Glomerular visceral epithelial cell (primary cell): ENCODE results near the gene RNF150.

Experiments
- DNase-seq: peaks from one replicate; pipeline ENCODE4 v3.0.0-alpha.2; 2016; ENCODE audit errors: extremely low spot score

RNF150 gene

DNA sequence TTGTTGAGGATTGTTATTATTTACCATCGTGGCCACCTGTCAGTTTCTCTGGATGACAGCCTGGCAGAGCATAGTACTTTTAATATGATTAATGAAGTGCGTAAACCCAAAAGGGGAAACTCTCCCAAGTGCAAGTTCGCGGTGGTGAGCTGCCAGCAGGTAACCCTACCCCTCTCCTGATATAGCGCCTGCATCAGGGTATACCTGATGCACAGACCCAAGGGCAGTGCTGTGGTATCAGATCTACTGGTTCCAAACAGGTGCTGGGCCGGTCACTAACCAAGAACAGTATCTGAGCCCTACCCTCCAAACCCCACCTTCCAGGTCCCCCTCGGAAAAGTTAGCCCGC, 1.6 kb downstream of the RNF150 start:
- no peak for DNase-seq

DNA sequence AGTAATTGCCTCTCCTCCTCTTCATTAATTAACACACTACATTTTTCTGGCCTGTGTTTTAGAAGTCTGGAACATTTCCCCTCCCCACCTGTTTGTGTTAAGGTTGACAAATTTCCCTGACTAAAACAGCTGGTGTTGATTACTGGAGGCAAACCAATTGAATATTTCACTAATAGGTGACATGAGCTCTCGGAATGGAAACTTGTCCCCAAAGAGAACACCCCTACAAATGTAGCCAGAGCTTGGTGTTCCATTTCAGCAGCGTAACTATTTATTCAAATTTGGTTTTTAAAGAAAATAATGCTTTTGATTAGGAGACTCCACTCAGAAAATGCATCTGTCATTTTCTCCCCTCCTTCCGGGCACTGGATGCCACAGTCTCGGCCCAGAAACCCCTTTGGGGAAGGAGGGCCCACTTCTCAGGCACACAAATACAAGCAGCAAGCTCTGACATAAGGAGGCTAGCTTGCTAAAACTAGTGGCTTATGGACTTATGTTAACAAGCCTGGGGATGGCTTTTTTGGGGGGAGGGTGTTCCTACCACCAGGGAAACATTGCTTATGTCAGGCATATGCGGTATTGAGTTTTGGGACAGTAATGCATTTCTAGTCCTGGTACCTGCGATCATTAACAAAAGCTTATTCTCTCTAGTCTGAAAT, 2.2 kb downstream of the RNF150 start:
- no peak for DNase-seq

DNA sequence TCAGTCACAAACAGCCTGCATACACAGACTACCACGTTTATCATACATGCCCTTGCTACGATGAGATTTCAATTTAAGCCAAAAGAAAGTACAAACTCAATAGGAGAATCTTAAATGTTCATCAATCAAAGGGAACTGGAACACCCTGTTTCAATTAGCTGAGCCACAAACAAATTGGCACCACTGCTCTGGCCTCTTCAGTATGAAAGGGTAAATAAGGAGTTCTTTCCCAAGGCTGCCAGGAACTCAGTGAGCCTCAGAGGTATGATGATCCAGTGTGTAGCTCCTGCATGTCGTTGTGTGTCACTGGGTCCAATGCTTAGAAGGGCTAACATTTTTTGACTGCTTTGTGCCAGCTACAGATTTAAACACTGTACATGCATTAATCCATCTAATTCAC, 5.4 kb downstream of the RNF150 start:
- DNase-seq = no peak

DNA sequence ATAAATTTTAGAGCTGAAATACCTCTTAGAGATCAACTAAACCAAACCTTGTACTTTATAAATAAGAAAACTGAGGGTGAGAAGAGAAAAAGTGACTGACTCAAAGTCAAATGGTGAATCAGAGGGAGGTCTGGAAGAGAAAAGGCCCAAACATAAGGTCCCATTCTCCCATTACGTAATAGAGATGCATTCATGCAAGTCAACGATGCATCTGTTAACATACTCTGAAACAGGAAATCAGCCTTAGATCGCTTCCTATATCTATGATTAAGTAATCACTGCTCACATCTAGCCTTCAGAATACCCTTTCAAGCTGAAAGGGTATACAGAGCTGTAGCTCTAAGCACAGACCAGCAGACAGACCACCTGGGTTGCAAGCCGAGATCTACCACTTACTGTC, 6.5 kb downstream of the RNF150 start:
- peak; percentile 20 for DNase-seq

DNA sequence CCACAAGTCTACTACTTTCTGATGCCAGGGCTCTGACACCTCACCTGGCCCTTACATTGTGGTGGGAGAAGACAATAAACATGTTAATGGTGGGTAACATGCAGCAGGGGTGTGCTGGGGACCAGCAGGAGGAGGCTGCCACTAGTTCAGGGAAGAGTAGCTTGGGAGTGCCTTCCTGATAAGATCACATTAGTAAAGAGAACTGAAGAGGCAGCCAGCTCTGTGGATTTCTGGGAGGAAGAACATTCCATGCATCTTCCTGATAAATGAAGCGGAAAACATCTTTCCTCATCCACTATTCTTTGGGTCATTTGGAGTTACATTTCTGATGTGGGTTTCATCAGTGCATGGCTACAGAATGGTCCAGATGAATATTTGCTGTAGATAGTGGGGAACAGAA, 9.0 kb downstream of the RNF150 start:
- DNase-seq = peak; percentile 50

DNA sequence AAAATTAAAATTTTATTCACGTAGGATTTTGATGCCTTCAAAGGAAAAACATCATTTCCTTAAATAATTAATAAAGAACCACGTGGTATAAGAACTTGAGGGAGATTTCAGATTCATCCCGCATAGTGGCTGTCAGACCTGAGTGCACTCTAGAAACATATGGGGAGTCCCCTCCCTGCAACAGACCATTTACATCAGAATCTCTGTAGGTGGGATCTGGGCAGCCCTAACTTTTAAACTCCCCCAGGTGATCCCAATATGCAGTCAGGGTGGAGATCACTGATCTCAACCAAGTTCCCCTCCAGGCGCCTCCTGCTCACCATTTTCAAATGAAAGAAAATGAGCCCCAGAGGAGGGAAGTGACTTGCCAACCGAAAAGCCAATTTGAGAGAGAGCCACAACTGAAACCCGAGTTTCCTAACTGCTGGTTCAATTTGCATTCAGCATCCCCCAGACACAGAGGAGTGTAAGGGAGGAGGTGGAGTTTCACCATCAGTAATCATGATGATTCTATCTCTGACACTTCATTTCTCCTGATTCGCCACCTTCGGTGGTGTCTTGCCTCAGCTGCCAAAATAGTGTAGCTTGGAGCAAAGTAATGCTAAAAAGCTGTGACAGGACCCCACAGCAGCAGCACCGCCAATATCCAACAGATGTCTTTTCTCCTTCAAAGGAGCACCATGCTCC, 11.4 kb downstream of the RNF150 start:
- no peak for DNase-seq

DNA sequence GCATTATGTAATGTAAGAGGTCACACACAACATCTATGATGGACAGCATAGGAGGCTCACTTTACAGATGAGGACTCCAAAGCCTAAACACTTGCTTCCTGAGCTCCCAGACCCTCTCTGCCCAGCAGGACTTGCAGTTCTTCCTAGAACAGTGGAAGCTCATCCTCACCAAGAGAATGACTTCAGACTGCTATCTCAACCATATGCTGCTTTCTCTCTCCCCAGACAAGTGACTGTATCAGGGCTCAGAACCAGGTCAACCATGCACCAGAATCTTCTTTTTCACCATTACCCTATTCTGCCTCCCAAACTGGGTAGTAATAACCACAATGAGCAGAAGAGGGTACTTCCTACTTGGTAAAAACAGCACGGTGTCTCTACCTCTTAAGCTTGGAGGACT, 12.2 kb downstream of the RNF150 start:
- DNase-seq = no peak

DNA sequence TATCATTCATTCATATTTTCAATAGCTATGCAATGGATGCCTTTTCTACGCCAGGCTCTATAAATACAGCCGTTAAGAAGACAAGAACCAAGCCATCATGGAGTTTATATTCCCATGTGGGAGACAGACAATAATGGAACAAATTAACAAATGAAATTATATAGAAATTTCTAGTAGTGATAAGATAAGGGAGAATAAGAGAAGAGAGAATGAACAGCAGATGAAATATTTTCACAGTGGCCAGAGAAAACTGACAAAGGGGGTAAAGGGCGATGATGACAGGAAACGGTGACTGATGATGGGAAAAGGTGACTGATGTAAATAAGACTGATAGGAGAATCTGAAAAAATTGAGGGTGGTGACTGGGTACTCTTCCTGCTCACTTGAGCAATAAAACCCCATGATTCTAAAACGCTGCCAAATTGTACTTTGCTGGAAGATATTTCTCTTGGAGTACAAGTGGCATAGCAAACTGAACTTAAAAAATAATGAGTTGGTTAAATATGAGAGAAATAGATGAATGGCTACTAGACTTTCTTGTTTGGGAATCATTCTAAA, 13.2 kb downstream of the RNF150 start:
- DNase-seq = no peak

DNA sequence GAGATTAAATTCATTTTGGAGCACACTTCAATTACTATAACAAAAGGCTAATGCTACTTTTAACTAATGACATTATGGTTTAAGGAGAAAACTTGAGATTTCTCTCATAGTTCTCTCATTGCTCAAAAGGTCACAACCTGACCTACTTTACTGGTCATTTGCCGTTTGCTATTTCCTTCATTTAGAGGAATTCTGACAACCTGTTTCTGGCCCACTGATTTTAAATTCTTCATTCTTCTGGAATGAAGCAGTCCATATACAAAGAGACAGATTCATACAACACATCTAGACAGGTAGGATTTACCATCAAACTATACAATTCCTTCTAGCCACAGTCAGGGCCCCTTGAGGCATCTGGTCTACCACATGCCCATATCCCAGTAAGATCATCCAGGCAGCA, 14.2 kb downstream of the RNF150 start:
- DNase-seq = no peak

DNA sequence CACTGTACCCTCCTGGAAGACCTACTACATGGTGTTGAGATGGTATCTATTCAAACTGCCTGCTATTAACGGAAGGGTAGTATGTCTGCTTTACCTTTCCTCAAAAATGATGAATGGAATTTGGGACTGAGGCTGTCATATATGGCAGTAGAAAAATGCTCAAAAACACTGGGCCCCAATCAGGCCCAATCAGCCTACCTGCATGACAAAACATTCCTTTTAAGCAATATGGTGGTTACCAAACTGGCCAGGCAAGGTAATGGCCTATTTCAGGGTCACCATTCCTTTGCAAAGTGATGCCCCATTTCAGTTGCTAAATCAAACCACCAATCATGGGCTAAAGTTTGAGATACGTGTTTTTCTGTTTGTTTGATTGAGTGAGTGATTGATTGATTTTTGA, 14.9 kb downstream of the RNF150 start:
- DNase-seq = no peak

DNA sequence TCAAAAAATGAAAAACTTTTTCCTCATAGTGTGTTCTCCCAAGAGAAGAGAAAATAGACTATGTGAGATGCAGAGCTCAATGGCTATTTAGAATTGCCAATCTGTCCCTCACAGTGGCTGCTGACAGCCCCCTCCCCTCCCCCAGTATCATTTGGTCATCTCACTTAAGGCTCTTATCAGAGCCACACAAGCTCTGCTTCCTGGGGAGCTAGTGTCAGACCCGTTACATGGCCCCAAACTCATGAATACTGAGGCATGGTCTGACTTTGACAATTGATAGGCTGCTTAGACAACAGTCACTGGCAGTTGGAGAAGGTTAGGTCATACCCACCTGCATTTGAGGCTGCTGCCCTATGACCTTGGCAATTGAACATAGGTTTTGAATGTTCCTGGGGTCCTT, 15.3 kb downstream of the RNF150 start:
- DNase-seq = no peak

DNA sequence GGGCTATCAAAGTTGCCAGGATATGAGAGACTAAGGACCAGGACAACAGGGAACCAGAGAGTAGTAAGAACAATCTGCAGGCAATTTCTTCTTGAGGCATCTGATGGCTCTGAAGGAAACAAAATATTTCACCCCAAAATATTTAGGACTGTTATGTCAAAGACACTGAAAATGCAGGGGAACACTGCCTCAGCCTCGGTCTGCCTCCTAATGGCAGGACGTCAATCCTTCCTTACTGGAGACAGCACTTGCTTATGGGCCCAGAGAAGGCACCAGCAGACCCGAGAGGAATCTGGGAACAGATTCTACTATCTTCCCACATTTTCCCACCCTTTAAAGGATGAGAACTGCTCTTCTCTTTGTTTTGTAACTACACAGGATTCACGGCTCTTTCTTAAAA, 23.3 kb downstream of the RNF150 start:
- no peak for DNase-seq

DNA sequence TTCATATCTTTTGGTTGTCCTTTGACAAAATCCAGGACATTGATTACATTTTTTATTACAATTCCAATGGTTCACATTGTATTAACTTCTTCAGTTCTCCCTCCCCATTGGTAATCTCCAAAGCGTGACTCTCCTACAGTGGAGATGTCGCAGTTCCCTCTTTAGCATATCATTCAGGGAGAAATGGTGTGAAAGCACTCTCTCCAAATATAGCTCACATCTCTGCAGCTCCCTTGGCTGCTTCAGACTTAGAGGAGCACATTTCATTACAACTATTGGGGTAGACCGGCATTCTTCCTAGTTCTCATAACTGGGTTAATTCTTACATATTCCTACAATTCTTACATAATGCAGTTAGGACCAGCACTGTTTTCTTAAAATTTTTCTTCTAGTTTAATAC, 25.3 kb downstream of the RNF150 start:
- no peak for DNase-seq

DNA sequence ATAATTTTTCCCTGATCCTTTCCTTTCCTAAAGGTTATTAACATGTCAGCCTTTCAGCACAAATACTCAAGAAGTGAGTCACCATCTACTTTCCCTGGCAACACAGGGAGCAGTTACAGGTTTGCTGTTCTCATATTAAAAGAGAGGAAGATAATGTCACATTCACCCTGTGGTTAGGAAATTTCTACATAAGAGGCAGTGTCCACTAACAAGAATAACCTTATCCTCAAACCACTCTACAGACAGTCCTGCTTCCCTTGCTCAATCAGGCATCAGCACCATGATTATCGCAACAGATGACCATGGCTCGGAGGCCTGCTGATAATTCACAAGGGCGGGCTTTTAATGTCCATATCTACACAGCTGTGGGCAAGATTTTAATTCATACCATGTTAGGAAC, 30.9 kb downstream of the RNF150 start:
- DNase-seq = peak; percentile 81

DNA sequence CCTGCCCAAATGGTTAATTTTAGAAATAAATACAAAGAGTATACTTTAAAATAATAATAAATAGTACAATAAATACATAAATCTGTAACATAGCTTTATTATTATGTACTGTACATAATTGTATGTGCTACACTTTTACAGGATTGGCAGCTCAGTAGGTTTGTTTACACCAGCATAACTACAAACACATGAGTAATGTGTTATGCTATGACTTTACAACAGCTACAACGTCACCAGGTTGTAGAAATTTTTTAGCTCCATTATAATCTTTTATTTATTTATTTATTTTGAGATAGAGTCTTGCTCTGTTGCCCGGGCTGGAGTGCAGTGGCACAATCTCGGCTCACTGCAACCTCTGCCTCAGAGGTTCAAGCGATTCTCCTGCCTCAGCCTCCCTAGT, 31.8 kb downstream of the RNF150 start:
- no peak for DNase-seq

DNA sequence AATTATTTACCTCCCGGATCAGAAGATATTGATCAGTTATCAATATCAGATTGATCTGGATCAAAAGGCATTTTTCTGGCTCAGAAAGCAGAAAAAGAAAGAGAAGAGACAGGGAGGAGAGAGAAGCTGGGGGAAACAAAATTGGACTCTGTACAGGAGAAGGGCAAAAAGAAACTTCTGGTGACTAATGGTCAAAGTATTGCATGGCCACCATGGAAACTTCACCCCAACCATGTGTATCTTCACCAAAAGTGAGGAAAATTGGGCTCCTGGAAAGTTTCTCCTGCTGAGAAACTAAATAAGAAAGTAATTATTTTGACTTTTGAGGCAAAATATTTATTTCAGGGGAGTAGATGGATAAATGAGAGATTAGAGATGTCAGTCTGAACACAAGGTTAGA, 33.9 kb downstream of the RNF150 start:
- DNase-seq = peak; percentile 24

DNA sequence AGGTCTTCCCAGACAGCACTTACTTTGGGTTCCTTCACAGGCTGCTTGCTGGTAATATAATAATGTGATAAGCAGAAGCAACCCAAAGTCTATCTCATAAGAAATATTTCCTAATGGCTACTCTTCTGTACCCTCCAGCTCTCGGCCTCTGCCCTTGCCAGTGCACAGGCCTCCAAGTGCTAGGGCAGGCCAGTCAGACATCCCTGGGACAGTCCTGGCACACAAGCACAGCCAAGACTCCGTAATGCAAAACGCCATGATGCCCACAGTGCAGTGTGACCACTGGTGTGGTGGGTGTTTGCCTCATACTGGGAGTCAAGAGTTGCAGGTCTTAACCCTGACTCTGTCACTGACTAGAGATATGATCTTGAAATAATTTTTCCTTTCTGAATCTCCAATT, 35.1 kb downstream of the RNF150 start:
- no peak for DNase-seq

DNA sequence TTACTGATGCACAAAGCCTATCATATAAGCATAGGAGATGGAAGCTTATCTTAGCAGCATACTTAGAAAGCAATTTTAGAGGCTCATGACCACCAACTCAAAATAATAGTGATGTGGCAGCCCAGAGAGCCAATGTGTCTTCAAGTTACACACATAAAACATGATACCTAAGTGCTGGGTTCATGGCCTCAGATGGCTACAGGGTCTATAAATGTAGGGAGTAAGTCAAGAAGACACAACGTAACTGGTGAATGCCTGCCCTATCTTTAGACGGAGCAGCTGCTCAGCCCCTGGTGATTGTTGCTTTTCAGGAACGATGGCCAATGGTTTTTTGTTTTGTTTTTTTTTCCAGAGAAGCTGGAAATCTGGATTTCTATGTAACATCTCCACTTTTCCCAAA, 42.8 kb downstream of the RNF150 start:
- DNase-seq = no peak

DNA sequence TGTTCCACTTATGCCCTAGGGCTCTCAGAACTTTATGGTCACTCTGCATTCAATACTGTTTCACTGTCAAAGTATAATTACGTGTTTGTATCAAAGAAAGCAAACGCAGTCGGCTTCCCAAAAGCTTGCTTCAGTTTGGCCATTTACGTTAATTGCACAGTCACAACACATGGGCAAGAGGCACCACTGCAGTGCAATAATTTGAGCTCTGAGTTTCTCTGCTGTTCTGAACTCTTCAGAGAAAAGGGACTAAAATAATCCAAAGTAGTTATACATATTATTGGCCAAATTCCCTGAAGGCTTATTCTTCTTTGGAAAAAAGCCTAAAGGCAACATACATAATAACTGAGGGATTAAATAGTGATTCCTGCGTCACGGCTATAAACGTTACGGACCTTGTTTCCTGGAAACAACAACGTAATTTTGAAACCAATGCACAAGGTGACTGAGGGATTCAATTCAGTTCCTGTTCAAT, 51.3 kb downstream of the RNF150 start:
- DNase-seq = no peak

DNA sequence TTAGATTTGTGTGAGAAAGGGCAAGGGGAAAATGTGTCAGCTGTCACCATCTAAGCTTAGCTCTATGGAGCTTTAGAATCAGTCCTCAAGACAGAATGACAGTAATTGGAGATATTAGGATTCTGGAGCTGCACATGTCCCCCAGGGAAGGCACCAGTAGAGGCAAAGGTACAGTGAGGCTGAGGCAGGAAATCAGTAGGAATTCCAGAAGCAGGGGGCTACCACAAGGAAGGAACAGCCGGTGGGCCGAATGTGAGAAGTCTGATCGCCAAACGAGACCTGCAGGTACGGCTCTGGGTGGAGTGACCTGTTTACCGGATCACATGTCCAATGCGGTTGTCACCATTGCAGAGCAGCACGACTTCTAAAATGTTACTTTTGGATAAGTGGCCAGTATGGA, 52.6 kb downstream of the RNF150 start:
- no peak for DNase-seq

DNA sequence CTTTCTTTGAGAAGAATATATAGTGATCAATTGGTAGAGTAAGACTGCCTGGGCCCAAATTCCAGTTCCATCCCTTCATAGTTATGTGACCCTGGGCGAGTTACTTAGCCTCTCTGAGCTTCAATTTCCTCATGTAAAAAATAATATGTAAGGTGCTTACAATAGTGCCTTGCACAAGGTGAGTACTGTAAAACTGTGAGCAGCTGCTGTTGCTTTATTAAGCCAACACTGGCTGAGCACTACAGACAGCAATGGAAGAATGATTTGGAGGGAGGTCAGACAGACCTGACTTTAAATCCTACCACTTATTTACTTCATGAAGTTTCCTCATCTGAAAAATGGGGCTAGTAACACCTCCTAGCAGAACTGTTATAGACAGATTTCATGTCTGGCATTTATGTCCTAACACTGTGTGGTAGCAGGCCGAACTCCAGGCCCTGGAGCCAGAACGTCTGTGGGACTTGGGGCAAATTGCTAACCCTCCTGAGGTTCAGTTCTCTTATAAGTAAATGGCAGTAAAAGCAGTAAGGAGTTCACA, 53.8 kb downstream of the RNF150 start:
- no peak for DNase-seq

DNA sequence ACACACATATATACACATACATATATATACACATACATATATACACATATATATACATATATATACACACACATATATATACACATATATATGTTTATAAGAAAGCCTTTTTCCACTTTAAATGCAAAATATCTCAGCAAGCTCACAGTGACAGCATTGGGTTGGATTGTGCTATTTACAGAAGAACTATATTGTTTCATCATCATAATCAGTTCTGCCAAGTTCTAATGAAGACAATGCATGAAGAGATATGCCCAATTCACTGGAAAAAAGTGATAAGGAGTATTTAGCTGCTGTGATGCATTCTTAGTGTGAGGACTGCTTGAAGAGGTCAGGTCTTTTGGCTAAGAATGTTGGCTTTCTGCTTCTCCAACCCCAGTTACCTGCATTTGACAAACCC, 54.4 kb downstream of the RNF150 start:
- no peak for DNase-seq

DNA sequence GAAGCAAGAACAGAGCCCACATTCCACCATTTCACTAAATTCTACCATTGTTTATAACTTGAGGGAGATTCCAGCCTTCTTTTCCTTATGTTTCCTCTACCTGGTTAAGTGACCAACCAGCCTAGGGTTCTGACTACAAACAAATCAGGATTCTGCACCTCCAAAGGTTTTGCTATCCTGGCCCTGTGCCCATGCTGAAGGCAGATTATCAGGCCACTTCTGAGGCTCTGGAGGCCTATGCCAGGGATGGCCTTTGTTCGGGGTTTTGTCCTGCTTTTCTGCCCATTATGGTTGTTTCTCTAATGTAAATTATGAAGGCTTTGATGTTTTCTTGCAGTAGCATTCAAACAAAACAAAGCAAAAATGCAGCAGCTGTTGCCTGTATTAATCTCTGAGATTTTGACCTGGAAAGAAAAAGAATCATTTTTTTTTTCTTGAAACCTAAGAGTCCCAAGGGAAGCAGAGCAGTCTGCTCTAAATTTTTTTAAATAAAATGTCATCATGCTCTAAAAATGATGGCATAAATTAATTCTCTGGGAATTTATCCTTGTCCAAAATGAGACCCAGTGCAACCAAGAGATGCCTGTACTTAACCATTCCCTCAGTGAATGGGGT, 55.6 kb downstream of the RNF150 start:
- no peak for DNase-seq
